ENCODE measurements around the gene ACTG2.

DNA sequence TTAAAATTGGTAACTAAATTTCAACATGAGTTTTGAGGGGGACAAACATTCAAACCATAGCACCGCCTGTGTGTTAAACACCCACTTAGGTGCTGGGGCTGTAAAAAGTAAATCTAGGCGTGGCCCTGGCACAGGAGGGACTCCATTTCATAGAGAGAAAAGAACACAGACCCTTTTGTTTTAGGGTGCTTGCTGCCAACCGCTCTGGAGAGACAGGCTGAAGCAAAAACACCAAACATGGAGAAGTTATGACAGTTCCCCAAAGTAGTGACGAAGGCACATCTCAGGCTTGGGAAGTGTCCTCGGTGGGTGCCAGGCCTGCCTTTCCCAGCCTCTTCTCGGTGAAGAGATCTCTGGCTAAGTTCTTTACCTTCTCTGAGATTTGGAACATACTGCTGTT lies 5.1 kb downstream of the ACTG2 start:
- TF ChIP-seq, protein P1, sequence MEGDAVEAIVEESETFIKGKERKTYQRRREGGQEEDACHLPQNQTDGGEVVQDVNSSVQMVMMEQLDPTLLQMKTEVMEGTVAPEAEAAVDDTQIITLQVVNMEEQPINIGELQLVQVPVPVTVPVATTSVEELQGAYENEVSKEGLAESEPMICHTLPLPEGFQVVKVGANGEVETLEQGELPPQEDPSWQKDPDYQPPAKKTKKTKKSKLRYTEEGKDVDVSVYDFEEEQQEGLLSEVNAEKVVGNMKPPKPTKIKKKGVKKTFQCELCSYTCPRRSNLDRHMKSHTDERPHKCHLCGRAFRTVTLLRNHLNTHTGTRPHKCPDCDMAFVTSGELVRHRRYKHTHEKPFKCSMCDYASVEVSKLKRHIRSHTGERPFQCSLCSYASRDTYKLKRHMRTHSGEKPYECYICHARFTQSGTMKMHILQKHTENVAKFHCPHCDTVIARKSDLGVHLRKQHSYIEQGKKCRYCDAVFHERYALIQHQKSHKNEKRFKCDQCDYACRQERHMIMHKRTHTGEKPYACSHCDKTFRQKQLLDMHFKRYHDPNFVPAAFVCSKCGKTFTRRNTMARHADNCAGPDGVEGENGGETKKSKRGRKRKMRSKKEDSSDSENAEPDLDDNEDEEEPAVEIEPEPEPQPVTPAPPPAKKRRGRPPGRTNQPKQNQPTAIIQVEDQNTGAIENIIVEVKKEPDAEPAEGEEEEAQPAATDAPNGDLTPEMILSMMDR (conservative IDR thresholded peaks at IDR 0.05; ENCODE audit: low read length): no peak
- no peak for TF ChIP-seq EZH2phosphoT487 (IDR thresholded peaks at IDR 0.05; ENCODE audit: borderline replicate concordance)

Measured in Loucy (cell line).